HUDEP-2 (cell line): Measurements from ENCODE around the gene STX18.
A peak's percentile ranks its signal among the peaks of the same experiment; 100 is the strongest.
"Not testable (repeated sequence)": the region's sequence is repeated elsewhere in the genome, so short reads cannot be mapped to it uniquely, and the experiment has no call there.

Experiments
- DNase-seq, 76 experiments: peaks; one replicate each; lab custom pipeline; 2025; ENCODE audit not compliant: unreplicated experiment in 76 of 76; lab: John Stamatoyannopoulos, UW

Gene STX18

DNA sequence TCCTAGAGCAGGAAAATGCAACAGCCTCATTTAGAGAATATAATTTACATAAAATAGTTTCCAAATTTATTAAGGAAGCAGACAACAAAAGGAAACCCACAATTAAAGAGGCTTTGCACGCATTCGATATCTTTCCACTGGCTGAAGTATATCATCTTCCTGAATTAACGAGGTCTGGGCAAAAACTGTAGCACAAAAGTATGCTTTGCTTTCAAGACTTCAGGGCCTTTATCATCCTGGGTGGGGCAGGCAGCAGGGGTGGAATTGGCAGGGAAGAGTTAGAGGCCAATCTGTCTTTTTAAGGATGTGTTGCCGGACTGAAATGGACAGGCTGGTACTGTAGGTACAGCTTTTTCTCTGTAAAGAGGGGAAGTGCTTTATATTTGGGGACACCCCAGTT, 17.0 kb upstream of the STX18 start:
- DNase-seq = no peak

DNA sequence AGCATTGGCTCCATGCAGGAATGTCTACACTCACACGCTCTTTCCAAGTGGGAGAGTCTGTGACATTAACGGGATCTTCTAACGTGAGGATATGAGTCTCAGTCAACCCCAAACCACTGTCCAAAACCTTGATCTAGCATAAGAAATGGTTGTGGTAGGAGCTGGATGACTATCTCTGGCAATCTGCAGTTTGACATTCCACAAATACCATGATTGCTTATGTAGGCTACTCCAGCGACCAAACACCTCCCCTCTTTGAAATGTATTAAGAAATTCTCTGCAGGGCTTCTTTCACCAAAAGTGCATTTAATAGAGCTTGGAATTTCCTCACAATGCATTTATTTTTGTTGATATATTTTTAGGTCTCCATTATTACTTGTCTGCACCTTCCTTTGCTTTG, 14.1 kb upstream of the STX18 start:
- DNase-seq = no peak

GRCh38 chr4:4554234-4554633, 12.4 kb upstream of the STX18 start:
- DNase-seq = no peak

- DNase-seq = not testable (repeated sequence)
Observed at GRCh38 chr4:4552042-4552441, 10.2 kb upstream of the STX18 start.

- DNase-seq = not testable (repeated sequence)
Observed at GRCh38 chr4:4550161-4550560, 8.3 kb upstream of the STX18 start.

DNA sequence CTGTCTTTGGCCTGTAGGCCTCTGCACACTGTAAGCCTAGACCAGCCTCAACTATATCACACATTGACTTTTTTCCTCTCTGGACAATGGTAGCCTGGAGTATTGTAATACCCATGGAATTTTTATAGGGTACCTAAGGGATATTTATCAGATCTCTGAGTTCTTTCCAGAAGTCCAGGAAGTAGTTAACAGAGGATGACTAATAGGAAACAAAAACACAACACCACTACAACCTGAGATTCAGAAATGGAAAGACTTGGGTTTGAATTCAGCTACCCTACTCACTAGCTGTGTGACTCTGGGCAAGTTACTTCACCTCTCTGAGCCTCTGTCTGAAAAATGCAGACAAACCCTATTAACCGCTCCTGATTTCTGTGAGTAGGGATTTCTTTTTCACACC, 7.7 kb upstream of the STX18 start:
- DNase-seq = no peak

GRCh38 chr4:4542774-4543485, 1.1 kb upstream of the STX18 start:
- no peak for DNase-seq

DNA sequence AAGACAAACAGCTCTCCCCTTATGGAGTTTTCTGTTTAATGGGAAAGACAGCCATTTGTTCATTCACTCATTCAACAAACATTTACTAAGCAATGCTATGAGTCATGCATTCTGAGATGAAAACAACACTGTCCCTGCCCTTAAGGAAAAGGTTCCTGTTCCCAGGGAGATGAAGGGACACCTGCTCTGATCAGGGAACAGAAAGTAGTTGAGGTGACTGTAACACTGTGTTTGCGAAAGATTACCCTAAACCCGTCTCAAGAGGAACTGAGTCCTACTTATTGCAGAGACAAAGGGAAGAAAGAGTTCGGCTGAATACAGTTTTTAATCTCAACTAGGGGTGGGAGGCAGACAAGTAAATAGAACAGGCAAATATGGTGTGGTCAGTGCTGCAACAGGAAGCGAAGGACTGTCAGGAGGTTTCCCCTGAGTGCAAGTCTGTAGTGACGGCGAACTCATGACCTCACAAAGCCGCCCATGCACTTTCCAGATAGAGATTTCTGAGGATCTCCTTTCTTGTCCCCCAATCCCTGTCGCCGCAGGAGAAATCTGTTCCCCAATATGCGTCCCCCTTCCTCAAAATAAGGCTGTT, 712 bp downstream of the STX18 start:
- peak in 24 of 76 experiments; percentile 1 to 42 (median 12) for DNase-seq

- DNase-seq = no peak
Observed at GRCh38 chr4:4539481-4539880, 2.4 kb downstream of the STX18 start.

DNA sequence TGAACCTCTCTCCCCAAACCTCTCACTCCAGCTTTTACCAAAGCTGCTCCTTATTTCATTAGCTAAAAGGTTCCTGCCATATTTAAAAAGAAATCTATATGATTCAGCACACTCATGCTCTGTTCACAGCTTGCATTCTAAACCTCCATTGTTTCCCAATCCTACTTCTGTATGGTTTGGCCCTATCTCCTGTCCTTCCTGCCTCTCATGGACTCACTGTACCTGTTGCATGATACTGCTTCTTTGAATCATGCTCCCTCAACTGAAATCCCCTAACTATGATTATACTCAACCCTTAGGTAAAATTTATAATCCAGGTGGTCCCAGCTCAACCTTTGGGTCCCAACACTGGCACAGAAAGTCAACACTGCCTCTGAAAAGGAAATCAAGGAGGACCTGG, 6.3 kb downstream of the STX18 start:
- DNase-seq = no peak

- DNase-seq = no peak
Observed at GRCh38 chr4:4534515-4535145, 7.2 kb downstream of the STX18 start.

DNA sequence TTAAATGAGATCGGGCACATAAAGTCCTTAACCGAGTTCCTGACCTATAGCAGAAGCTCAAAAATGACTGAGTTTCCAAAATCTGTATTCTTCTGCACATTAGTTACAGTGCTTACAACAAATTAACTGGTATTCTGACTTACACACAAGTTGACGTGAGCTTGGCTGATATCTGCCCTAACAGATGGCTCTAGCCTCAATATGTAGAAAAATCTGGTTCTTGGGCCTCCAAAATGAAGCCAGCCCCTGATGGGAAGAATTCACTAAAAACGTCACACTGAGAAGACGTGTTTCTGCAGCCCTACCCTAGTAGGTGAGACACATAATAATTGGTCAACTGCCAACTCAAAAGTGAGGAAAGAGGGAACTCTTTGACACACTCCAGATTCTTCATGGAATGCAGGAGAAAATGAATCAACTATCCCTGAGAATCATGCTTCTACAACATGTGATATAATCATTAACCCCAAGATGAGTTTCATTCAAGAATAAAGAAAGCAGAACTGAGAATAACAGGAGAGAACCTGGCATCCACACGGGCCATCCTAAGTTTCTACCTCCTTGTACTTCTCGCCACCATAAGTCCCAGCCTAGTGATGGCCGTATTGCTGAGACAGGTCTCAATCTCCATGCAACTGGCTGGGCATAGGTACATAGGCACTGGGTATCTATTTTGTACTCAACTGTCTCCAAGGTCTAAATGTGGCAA, 8.2 kb downstream of the STX18 start:
- DNase-seq = no peak

GRCh38 chr4:4532371-4533154, 9.3 kb downstream of the STX18 start:
- DNase-seq = peak in 24 of 76 experiments; percentile 6 to 70 (median 31)

DNA sequence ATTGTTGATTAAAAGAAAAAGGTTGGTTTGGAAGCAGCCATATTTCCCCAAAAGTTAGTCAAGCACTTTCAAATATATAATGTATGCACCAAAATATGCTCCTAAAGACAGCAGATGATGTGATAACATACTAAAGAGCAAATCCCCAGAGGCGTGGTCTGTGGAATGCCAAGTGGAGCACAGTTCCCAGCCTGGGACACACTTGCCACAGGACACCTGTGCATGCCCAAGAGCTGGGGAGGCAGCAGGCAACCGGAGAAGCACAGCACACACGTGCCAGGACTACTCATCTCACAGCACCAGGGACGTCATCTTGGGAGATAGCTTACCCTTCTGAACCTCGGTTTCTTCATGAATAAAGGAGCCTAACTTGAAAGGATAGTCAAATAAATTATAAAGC, 12.5 kb downstream of the STX18 start:
- DNase-seq = no peak

DNA sequence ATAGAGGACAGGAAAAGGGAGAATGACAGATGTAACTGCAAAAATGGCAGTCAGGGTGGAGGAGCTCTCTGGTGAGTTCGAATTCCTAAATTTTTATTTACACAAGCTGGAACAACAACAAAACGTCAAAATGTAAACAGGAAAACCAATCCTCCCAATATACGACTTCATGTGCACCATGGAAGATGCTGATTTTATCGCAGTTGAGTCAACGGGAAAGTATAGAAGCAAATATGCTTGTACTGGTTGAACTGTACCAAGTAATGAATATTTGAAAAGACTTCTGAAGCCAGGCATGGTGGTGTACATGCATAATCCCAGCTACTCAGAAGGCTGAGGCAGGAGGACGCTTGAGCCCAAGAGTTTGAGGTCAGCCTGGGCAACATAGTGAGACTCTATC, 15.4 kb downstream of the STX18 start:
- DNase-seq = no peak

GRCh38 chr4:4524364-4524763, 17.5 kb downstream of the STX18 start:
- peak in 1 of 76 experiments; percentile 1 for DNase-seq

GRCh38 chr4:4521731-4522130, 20.1 kb downstream of the STX18 start:
- no peak for DNase-seq

GRCh38 chr4:4521136-4521535, 20.7 kb downstream of the STX18 start:
- DNase-seq = no peak

DNA sequence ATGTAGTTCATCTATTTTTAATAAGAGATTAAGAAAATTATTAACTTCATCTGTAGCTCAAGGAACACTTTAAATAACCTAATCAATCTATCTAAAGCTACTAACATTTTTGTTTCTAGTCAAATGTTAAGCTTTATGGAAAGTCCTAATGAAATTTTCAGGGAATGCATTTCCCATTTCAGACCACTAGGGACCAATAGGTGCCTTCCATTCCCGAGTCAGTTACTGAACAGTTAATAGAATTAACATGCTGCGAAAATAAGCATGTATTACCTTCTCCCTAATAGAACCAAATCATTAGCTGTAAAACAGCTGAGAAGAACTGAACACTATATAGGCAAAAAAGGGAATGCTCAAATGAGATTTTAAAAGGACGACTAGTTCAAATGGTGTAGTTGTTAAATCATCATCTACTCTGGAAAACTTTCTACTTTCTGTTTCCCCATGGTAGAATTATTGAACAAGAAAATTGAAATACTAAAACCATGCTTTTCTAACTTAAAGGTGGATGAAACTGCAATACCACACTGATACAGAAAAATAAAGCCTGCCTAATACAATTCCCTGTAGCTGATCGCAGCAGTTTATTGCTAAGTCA, 22.5 kb downstream of the STX18 start:
- no peak for DNase-seq

DNA sequence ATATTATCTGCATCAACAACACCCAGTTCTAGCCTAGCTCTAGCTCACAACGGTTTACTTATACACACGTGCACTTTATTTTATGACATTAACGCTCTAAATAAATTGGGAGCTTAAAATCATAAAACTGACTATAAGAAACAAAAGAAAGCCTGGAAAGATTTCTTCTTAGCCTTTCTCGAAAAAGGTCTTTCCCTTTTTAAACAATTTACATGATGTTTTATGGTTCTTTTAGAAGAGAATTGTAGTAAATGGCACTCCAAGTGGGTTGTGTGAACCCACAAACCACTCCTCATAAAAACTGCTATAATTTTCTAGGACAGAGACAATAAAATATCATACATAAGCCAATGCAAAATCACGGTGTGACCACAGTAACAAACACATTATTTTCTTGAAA, 23.1 kb downstream of the STX18 start:
- DNase-seq = no peak
